ENCODE measurements around the gene LRRC4B. TPM values are rescaled to one million over a fixed set of nuclear protein-coding genes. Genes with fewer than 3 reads are reported as not detected.
A peak's percentile ranks its signal among the peaks of the same experiment; 100 is the strongest.

Gene LRRC4B
- total and polyA plus RNA-seq, 2 of the 13 experiments (the other 11 are each of a cell fraction or from before 2014, with no cell fraction given): not detected

- TF ChIP-seq ZNF143 (CRISPR knock-in tag; IDR thresholded peaks at IDR 0.05): no peak
- TF ChIP-seq ZNF646 (CRISPR knock-in tag; IDR thresholded peaks at IDR 0.05): no peak
- no peak for TF ChIP-seq GPBP1L1 (CRISPR knock-in tag; IDR thresholded peaks at IDR 0.05)
- TF ChIP-seq HDAC2 (CRISPR knock-in tag; IDR thresholded peaks at IDR 0.05): 0 out of 2 replicates have a peak, but pooled peaks have one; percentile 21
- TF ChIP-seq PRDM15 (CRISPR knock-in tag; IDR thresholded peaks at IDR 0.05): no peak
- TF ChIP-seq ARHGAP35 (CRISPR knock-in tag; IDR thresholded peaks at IDR 0.05; ENCODE audit: borderline replicate concordance): no peak
- 0 out of 4 replicates have a peak, but pooled peaks have one; percentile 18 to 22 for TF ChIP-seq NR2F1 (CRISPR knock-in tag; IDR thresholded peaks at IDR 0.05)
- TF ChIP-seq PATZ1 (CRISPR knock-in tag; IDR thresholded peaks at IDR 0.05): peak; percentile 55; the same call in 1 of the 2 replicates
- TF ChIP-seq HNRNPL (IDR thresholded peaks at IDR 0.05; ENCODE audit: low read depth, low read length): peak; percentile 73
These were observed 54.4 kb downstream of the LRRC4B start, which contains the start of gene ASPDH (continued) for GRCh38 chr19:50513746-50514345.

All from HepG2 (cell line).